22Rv1 (cell line): Measurements from ENCODE around the gene CARNS1.

ENCODE experiments used
- ZFX ChIP-seq: fragments of 450-650 bp; IDR thresholded peaks from 2 replicates; pipeline ENCODE4 v1.6.1; 2017; ENCODE audit warnings: antibody characterized with exemption, borderline replicate concordance
- TF ChIP-seq, protein P1 (sequence below): fragments of 450-650 bp; IDR thresholded peaks from 2 replicates; pipeline ENCODE4 v1.5.1; 2017; ENCODE audit warnings: mild to moderate bottlenecking

DNA sequence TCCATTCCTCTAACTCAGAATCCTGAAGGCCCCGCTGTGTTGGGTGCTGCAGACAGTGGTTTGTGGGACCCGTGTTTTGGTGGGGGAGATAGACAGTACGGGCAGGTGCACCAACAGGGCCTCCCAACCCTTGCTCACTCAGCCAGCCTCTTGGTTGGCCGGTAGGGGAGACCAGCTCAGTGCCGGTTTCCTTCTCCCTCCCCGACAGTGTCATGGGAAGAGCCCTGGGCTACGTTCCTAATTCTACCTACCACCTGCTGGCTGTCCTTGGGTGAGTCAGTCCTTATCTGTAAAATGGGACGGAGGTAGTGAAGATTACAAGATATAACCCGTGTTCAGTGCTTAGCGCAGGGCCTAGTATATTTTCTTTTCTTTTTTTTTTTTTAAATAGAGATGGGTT, 47.7 kb downstream of the CARNS1 start:
- TF ChIP-seq, protein P1, sequence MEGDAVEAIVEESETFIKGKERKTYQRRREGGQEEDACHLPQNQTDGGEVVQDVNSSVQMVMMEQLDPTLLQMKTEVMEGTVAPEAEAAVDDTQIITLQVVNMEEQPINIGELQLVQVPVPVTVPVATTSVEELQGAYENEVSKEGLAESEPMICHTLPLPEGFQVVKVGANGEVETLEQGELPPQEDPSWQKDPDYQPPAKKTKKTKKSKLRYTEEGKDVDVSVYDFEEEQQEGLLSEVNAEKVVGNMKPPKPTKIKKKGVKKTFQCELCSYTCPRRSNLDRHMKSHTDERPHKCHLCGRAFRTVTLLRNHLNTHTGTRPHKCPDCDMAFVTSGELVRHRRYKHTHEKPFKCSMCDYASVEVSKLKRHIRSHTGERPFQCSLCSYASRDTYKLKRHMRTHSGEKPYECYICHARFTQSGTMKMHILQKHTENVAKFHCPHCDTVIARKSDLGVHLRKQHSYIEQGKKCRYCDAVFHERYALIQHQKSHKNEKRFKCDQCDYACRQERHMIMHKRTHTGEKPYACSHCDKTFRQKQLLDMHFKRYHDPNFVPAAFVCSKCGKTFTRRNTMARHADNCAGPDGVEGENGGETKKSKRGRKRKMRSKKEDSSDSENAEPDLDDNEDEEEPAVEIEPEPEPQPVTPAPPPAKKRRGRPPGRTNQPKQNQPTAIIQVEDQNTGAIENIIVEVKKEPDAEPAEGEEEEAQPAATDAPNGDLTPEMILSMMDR: no peak
- no peak for TF ChIP-seq ZFX
